Myocyte (in vitro differentiated cells): ENCODE data around the gene RAD23B. TPM values are rescaled to one million over a fixed set of nuclear protein-coding genes. Genes with fewer than 3 reads are reported as not detected.
"Not testable (repeated sequence)": the region's sequence is repeated elsewhere in the genome, so short reads cannot be mapped to it uniquely, and the experiment has no call there.

ENCODE experiments used
- DNase-seq: peaks from one replicate; pipeline ENCODE4 v3.0.0-alpha.2; 2012; ENCODE audit warnings: low read depth
- polyA plus RNA-seq: library from polyadenylated mRNA; unstranded; fragments of >200 nt; gene quantifications from one replicate; pipeline ENCODE4 v1.2.1, GENCODE V29; 2012; ENCODE audit warnings: missing spikeins
- total RNA-seq: library from RNA; depleted of rRNA; stranded (reverse); fragments of >200 nt; gene quantifications from 2 replicates; pipeline ENCODE4 v1.2.3, GENCODE V29; 2014

The RAD23B gene
- total RNA-seq, result 225 and 232 TPM in 2 replicates
- 130 TPM for polyA plus RNA-seq

DNA sequence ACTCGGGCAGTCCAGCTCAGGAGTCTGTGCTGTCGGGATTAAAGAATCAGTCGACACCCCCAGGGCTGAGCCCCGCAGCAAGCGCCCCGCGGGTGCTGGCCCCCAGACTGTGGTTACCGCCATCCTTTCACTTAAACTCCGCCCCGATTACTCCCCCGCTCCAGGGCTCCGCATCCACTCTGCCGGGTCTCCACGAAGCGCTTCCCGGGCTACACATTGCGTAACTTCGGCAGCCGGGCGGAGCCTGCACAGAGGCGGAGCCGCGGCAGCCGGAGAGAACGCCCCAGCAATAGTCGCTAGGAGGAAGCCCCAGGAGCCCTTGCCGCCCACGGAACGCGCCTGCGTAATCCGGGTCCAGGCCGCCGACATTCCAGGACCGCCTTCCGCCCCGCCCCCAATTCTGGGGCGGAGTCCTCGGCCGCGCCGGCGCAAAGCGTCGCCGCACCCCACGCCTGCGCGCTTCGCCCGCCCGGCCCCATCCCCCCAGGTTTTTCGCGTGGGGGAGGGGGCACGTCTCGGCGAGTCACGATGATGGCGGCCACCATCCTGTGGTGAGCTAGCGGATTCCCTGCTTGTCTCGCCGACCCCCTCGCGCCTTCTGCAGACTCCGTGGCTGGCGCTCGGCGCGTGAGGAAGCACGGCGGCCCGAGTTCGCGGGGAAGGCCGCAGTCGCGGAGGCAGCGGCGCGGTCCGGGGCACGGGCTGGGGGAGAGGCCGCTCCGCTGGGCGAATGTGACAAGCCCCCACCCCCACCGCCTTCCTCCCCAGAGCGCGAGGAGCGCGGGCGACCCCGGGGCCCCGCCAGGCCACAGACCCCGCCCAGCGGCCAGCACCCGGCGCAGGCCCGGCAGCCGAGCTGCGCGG, at the start of gene RAD23B:
RAD23B (plus strand) TSS at position 521 of the 864 bp plus-strand sequence. CDS start 351 bp downstream, outside the sequence.
- DNase-seq, result peak; percentile 99

DNA sequence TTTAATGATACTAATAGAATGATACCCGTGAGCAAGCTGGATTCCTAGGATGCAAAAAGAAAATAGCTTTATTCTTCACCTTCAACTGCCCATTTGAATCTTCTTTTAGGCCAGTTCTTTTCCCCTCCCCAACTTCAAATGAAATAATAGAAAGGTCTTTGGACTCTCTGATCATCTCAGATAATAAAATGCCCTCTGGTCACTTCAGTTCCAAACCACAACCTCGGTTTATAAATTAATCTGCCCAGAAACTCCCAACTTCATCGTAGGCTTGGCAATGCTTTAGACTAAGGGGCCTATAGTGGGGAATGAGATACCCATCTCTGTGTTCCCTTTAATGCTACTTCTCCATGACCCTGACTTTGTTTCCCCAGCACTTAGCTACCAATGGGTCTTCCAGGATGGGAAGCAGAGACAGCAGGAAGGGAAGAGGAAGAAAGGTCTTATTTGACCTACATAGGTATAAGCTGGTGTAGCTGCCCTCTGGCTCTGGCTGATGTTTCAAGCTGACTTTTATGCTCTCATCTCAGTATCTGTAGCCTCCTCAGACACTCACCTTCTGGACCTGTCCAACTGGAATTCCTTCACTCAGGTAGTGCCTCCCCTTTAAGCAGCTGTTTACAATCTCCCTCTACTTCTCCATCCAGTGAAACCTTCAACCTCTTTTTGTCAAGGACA, 47.2 kb upstream of the RAD23B start:
- DNase-seq, result no peak

DNA sequence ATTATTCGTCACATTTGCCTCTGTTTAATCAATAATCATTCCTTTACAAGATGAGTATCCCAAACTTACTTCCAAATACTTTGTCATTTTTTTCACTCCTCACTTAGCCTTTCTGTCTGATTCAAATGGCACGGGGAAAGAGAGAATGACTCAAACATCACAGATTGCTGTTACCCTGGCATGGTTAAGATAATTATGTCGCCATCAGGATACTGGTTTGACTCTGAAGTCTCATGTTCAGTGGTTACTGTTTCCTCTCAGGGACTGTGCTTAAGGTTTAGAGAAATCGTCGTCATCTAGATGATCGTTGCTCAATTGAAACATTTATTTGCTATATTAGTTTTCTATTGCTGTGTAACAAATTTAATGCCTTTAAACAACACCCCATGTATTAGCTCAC, 45.2 kb upstream of the RAD23B start:
- no peak for DNase-seq

DNA sequence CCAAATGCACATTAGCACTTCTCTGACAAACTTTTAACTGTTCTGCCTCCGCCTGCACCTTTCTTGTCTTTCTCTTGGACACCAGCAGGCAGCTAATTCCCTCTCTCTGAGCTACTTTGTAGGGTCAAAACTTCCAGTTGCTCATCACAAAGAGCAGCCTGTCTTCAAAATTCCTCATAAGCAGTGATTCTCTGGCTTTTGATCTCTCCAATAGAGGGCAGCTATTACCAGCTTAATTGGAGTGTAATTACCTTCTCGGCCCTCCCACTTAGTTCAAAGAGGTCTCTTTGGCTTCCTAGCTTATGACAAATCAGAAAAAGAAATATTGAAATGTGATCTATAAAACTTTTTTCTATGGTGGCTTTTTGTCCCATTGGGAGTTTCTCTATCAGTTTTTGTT, 43.6 kb upstream of the RAD23B start:
- DNase-seq, result peak; percentile 56

DNA sequence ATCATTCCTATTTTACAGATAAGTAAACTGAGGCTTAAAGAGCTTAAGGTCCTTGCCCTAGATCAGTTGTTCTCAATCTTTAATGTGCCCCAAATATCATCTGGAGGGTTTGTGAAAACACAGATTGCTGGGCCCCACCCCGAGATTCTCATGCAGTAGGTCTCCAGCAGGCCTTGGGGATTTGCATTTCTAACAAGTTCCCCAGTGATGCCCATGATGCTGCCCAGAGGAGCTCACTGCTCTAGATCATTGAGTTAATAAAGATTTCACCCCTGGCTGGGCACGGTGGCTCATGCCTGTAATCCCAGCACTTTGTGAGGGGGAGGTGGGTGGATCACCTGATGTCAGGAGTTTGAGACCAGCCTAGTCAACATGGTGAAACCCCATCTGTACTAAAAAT, 42.8 kb upstream of the RAD23B start:
- DNase-seq, result no peak

DNA sequence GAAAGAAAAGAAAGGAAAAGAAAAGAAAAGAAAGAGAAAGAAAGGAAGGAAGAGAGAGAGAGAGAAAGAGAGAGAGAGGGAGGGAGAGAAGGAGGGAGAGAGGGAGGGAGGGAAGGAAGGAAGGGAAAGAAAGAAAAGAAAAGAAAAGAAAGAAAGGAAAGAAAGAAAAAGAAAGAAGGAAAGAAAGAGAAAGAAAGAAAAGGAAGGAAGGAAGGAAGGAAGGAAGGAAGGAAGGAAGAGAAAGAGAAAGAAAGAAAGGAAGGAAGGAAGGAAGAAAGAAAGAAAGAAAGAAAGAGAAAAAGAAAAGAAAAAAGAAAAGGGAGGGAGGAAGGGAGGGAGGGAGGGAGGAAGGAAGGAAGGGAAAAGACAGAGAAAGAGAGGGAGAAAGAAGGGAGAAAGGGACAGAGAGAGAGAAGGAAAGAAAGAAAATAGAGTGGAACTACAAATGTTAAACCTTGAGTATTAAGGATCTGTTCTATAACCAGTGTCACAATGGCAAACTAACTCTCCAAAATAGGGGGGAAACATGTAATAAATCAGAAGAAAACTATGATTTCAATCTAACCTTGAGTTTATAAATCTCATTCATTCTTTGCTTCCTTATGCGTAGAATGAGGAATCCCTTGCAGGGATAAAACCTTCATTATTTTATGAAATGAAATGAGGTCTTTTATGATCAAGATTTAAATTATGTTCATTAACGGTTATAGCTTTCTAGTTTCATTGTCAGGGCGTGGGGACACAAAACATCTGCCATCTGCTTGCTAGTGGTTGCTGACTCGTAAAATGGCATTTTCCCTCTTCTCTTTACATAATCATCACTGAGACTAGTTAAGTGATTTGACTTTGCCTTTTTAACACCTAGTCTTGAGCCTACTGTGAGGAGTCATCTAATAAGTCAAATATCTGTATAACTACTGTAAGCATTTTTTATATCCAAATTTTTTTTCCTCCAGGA, 40.7 kb upstream of the RAD23B start:
- peak; percentile 45 for DNase-seq

DNA sequence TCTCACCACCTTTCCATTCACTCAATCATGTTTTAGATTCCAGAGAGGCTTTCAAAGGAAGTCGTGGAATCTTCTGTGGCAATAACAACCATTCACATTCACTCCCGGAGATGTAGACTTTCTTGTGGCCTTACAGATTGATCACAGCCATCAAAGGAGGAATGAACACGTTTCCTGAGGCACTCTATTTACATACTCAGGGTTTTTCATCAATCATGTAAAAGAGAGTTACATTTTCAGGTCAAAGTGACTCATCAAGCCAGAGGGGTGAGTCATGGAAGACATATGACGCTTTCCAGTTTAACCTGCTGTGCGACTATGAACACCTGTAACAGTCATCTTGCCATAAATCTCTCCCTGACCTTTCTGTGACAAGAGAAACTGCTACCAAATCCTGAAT, 39.3 kb upstream of the RAD23B start:
- no peak for DNase-seq

DNA sequence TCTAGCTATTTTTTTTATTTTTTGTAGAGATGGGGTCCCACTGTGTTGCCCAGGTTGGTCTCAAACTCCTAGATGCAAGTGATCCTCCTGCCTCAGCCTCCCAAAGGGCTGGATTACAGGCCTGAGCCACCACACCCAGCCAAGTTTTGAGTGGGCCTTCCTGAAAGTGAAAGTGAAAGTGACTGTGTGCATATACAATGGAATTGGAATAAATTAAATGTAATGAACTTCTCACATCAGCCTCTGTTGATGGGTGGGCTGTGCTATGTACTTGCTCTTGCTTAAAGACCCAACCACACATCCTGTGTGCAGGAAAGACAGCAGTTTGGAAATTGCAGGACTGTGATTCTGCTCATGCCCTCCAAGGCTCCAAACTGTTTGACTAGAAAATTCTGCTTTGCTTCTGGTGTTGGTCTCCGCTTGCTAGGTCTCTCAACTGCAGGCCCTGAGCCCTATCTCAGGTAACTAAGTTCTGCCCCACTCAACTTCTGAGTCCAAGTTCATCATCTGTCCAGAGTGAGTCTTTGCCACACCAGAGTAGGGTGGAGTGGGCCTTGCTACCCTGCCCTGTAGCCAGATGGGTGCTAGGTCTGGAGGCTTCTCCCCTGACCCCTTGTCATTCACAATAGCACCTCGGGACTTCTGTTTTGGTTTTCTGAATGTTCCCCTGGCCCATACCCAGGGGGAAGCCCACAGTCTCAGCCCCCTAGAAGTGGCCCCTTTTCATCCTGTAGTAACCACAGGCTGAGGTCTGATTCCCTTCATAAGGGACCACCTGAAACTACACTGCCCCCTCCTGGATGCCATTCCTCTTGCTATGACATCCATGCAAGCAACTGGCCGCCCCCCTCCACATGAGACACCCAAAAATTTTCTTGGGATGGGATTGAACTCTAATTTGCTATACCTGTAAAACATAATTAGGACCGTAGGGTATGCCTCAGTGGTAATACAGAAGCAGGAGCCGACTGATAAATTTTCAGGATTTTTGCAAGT, 36.5 kb upstream of the RAD23B start:
- DNase-seq, result no peak

DNA sequence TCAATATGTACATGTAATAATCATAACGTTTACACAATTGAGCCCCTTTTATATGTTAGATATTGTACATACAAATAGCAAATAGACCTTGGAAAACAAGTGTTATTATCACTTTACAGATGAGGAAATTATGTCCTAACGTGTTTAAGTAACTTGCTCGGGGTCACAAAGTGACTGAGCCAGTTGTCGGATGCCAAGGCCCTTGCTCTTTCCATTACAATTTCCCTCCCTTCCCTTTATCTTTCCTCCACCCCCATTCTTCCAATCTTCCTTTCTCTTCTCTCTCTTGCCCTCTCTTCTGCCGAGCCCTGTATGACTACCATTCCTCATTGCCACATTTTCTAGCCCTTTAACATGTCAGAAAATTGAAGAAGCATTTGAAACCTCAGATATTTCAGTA, 34.4 kb upstream of the RAD23B start:
- DNase-seq, result no peak

DNA sequence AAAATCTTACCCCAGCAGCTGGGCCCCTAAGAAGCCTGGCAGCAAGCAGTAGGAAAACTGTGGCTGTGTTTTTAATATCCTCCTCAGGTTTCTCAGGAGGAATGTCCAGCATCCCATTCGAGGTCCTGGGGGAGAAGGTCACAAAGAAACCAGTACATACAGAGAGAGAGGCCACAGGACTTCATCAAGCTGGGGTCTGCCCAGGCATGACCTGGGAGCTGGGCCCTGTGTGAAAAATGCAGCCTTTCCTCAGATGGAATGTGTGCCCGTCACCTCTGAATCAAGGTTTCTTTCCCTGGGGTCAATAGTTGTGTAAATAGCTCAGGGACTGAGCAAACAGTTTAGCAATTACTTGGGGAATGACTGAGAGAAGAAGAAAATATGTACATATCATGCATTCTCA, 33.9 kb upstream of the RAD23B start:
- DNase-seq, result peak; percentile 89

DNA sequence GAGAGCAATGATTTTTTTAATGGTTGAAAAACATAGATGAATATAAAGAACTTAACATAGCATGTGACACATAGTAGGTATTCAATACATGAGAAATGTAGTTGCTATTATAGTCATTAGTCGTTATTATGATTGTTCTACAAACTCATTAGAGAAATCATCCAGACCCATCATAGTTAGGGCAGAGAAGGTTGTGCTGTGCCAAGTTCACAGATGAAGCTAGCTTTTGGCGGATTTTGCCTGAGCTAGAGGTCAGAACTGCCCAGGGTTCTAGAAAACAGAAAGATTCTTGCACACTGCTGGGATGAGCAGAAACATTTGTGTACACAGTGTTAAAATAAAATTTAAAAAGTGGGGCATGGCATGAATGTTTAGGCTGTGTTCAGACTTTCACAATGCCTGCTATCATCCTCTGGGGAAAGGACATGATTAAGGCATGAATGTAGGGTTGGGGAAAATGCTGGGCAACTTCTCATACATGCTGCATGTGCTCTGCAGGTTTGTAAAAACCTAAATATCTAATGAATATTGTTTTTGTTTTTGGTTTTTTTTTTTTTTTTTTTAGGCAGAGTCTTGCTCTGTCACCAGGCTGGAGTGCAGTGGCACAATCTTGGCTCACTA, 33.3 kb upstream of the RAD23B start:
- no peak for DNase-seq

DNA sequence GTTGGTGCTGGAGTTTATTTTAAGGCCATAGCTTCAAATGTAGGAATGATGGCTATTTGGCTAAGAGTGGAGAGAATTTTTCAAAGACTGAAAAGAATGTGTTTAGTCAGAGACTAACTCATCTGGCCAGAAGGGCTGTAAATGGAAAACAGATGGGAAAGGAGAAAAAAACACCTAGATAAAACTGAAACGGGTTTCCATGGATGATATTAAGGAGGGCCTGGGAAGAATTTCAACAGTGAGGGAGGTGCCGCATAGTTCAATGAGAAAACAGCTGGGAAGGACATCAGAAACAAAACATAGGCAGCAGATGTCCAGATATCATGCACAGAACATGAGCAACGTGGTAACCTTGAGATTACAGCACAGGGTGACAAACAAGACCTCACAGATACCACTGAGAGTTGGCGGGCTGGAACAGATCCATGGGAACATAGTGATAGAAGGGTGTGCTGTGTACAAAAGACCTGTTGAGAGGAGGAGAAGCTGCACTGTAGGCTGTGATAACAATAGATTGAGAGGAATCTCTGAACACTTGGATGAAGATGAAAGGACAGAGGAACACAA, 31.2 kb upstream of the RAD23B start:
- DNase-seq, result peak; percentile 95

DNA sequence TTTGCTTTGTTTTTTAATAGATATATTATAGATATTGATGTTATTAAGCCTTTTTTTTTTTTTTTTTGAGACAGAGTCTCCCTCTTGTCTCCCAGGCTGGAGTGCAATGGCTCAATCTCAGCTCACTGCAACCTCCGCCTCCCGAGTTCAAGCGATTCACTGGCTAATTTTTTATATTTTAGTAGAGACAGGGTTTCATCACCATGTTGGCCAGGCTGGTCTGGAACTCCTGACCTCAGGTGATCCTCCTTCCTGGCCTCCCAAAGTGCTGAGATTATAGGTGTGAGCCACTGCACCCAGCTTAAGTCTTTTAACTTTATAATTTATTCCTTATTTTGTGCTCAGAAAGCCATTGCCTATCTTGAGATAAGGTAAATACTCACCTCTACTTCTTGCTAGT, 24.2 kb upstream of the RAD23B start:
- DNase-seq, result no peak

DNA sequence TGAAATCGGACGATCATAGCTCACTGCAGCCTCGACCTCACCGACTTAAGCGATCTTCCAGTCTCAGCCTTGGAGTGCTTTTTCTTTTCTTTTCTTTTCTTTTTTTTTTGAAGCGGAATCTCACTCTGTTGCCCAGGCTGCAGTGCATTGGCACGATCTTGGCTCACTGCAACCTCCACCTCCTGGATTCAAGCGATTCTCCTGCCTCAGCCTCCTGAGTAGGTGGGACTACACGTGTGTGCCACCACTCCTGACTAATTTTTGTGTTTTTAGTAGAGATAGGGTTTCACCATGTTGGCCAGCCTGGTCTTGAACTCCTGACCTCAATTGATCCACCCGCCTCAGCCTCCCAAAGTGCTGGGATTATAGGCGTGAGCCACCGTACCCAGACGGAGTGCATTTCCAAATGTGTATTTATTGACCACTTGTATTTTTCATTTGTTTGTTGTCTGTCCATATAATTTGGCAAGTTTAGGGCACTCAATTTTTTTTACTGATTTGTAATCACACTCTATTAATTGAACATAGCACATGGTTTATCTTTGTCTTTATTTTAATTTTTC, 23.2 kb upstream of the RAD23B start:
- DNase-seq, result not testable (repeated sequence)

DNA sequence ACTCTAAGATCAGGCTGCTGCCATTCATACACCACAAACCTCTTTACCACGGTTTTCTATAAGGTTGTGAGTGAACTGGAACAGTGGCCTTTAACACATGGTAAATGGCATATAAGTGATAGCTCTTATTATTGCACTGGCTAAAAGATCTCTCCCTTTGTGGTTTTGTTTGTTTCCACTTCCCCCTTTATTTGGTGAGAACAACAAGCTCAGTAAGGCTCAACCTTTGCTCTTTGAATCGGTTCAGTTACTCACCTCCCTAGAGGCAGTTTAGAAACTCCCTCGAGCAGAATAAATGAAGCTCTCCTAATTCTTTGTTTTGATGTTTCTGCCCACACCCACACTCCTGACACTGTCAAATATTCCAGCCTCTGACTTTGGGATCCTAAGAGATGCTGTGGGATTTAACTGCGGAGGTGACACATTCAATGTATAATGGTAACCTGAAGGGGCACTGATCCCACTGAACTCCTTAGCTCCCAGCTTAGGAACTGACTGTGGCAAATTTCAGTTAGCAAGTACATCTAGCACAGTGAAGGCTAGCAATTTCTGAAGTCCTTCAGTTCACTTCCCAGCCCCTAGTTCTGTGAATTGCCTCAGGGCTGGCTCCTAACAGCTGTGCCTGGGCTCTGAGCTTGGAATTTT, 22.5 kb upstream of the RAD23B start:
- no peak for DNase-seq

DNA sequence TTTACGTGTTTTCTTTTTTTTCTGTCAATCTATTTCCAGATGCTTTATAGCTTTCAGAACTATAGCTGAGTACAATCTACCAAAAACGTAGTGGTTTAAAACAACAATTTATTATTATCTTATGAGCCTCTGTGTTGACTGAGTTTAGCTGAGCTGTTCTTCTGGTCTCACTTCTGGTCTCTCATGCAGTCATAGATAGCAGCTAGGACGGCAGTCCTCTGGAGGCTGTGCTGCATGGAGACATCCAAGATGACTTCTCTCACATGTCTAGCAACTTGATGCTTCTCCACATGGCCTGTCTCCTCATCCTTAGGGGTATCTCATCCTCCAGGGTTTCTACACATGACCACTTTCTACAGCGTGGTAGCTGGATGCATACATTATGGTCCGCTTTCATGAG, 22.0 kb upstream of the RAD23B start:
- no peak for DNase-seq

DNA sequence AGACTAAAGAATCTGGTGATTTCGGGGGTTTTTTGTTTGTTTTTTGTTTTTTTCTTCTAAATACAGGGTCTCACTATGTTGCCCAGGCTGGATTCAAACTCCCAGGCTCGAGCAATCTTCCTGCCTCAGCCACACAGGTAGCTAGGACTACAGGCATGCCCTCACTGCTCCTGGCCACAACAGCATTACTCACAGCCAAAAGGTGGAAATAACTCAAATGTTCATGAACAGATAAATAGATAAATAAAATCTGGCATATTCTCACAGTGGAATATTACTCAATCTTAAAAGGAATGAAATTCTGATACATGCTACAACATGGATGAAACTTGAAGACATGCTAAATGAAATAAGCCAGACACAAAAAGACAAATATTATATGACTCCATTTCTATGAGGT, 19.8 kb upstream of the RAD23B start:
- DNase-seq, result no peak

DNA sequence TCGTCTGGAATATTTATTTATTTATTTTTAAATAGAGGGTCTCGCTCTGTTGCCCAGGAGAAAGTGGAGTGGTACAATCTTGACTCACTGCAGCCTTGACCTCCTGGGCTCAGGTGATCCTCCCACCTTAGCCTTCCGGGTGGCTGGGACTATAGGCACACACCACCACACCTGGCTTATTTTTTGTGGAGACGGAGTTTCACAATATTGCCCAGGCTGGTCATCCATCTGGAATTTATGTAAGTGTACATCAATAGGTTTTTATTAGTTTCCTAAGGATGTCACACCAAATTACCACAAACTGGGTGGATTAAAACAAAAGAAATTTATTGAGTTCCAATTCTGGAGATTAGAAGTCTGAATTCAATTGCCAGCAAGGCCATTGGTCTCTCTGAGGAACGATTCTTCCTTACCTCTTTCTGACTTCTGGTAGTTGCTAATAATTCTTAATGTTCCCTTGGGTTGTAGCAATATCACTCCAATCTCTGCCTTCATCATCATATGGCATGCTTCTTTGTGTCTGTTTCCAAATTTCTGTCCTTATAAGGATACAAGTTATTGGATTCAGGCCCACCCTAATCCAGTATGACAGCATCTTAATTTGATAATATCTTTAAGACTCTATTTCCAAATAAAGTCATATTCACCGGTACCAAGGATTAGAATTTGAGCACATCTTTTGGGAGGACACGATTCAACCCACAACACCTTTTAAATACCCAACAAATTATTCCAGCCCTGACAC, 16.3 kb upstream of the RAD23B start:
- no peak for DNase-seq
